Calu3 (cell line): ENCODE data around the gene RASA2. TPM values are rescaled to one million over a fixed set of nuclear protein-coding genes. Genes with fewer than 3 reads are reported as not detected.

ENCODE experiments used
- BruUV-seq: library from RNA; stranded (reverse); fragments of 400-500 nt; replicated peaks from 2 replicates; lab custom pipeline; 2021; lab: Mats Ljungman, UMichigan
- CTCF ChIA-PET: fragments of 300-600 bp; sonication (Branson Sonifier 250); formaldehyde crosslinking; loops from one replicate; lab custom pipeline; 2022; ENCODE audit warnings: antibody characterized with exemption; lab: Charles Lee
- DNase-seq: peaks from one replicate; pipeline ENCODE4 v3.0.0; 2022
- H3K27ac Mint-ChIP-seq: one replicate; pipeline ENCODE4 v1.8.0; 2022; ENCODE audit warnings: mixed read lengths; ENCODE audit not compliant: unreplicated experiment
- H3K27me3 Mint-ChIP-seq: one replicate; pipeline ENCODE4 v1.8.0; 2022; ENCODE audit warnings: mixed read lengths; ENCODE audit not compliant: unreplicated experiment
- H3K36me3 Mint-ChIP-seq: one replicate; pipeline ENCODE4 v1.8.0; 2022; ENCODE audit warnings: mild to moderate bottlenecking, moderate library complexity, mixed read lengths; ENCODE audit not compliant: insufficient read depth, unreplicated experiment
- H3K4me1 Mint-ChIP-seq: one replicate; pipeline ENCODE4 v1.8.0; 2022; ENCODE audit warnings: mild to moderate bottlenecking, low read depth, mixed read lengths; ENCODE audit not compliant: unreplicated experiment
- H3K4me3 Mint-ChIP-seq: one replicate; pipeline ENCODE4 v1.8.0; 2022; ENCODE audit warnings: mild to moderate bottlenecking, low read depth, moderate library complexity, mixed read lengths; ENCODE audit not compliant: unreplicated experiment
- H3K9me3 Mint-ChIP-seq: one replicate; pipeline ENCODE4 v1.8.0; 2022; ENCODE audit warnings: low read depth, mixed read lengths; ENCODE audit not compliant: unreplicated experiment
- CTCF ChIP-seq: fragments of 200-600 bp; IDR thresholded peaks from one replicate; pipeline ENCODE4 v1.8.0; 2022; ENCODE audit warnings: antibody characterized with exemption; ENCODE audit not compliant: unreplicated experiment
- intact Hi-C: fragments of 100-400 bp; cut with micrococcal nuclease; formaldehyde crosslinking; loops from one replicate; pipeline ENCODE4 v1.10.0; 2022; ENCODE audit not compliant: unreplicated experiment
- total RNA-seq: library from RNA; stranded (reverse); gene quantifications from 2 replicates; pipeline ENCODE4 v1.2.3, GENCODE V29; 2022

RASA2 gene
- total RNA-seq, 1 experiment from 2014 or later, result 37.4 TPM

- Mint-ChIP-seq H3K9me3 (no peaks in the 10 kb centered on the region), H3K36me3 (peaks cover 11% of the 10 kb centered on the region), H3K27ac (no peak overlapping the region), H3K27me3 (no peaks in the 10 kb centered on the region), H3K4me1 (peaks cover 3% of the 10 kb centered on the region), H3K4me3 (no peak overlapping the region)
- no TSS peak for BruUV-seq
- CTCF ChIA-PET, result interaction anchor here (0.6 to 1.2 kb wide), 2 partner anchors 12 to 138 kb away, joined by 3 read pairs; no protein-coding TSS in a partner anchor
- intact Hi-C loops, result no loop called here
- DNase-seq, result no peak
- no peak for TF ChIP-seq CTCF
Measured at GRCh38 chr3:141449424-141449823, 37.4 kb upstream of the RASA2 start.

- peaks cover 17% of the 10 kb centered on the region for H3K4me1 Mint-ChIP-seq
Measured at GRCh38 chr3:141450727-141451375, 36.0 kb upstream of the RASA2 start.

GRCh38 chr3:141452045-141452444, 34.8 kb upstream of the RASA2 start:
- intact Hi-C loops, result loop anchor here (1.0 kb wide), 3 partner anchors 91 to 149 kb away; no protein-coding TSS in a partner anchor
- H3K36me3 Mint-ChIP-seq, result no peaks in the 10 kb centered on the region
- no peaks in the 10 kb centered on the region for H3K27me3 Mint-ChIP-seq
- TF ChIP-seq CTCF, result no peak
- CTCF ChIA-PET, result interaction anchor here (0.6 to 2.3 kb wide), 18 partner anchors 10 to 220 kb away, joined by 3 to 54 read pairs (median 8); partner anchors contain the start of gene PXYLP1
- H3K4me3 Mint-ChIP-seq, result no peak overlapping the region
- peak; percentile 56 for DNase-seq
- TSS peak; percentile 5 for BruUV-seq
- H3K4me1 Mint-ChIP-seq, result peaks cover 29% of the 10 kb centered on the region
- H3K9me3 Mint-ChIP-seq, result no peaks in the 10 kb centered on the region
- no peak overlapping the region for H3K27ac Mint-ChIP-seq

More at GRCh38 chr3:141450727-141451375, 36.0 kb upstream of the RASA2 start:
- Mint-ChIP-seq H3K9me3 (no peaks in the 10 kb centered on the region), H3K27ac (no peak overlapping the region), H3K27me3 (no peaks in the 10 kb centered on the region), H3K4me3 (no peak overlapping the region), H3K36me3 (no peaks in the 10 kb centered on the region)
- intact Hi-C loops, result no loop called here
- BruUV-seq, result no TSS peak
- CTCF ChIA-PET, result interaction anchor here (0.9 to 1.0 kb wide), 2 partner anchors 90 to 139 kb away, joined by 3 to 4 read pairs; no protein-coding TSS in a partner anchor
- DNase-seq, result no peak
- no peak for TF ChIP-seq CTCF

- Mint-ChIP-seq H3K36me3 (no peaks in the 10 kb centered on the region), H3K9me3 (no peaks in the 10 kb centered on the region), H3K4me3 (no peak overlapping the region), H3K4me1 (peaks cover 37% of the 10 kb centered on the region), H3K27ac (no peak overlapping the region), H3K27me3 (no peaks in the 10 kb centered on the region)
- DNase-seq, result no peak
- no peak for TF ChIP-seq CTCF
- no TSS peak for BruUV-seq
- CTCF ChIA-PET, result interaction anchor here (0.6 to 2.3 kb wide), 19 partner anchors 11 to 691 kb away, joined by 3 to 54 read pairs (median 8); partner anchors contain the start of gene PXYLP1
- intact Hi-C loops, result loop anchor here (1.0 kb wide), 3 partner anchors 91 to 149 kb away; no protein-coding TSS in a partner anchor
Measured at GRCh38 chr3:141452773-141453172, 34.1 kb upstream of the RASA2 start.
